Activated B cell treated with CpG ODN at 0.5 μM for 24 hours (primary cell): ENCODE results near the gene HOXB4. TPM values are rescaled to one million over a fixed set of nuclear protein-coding genes. Genes with fewer than 3 reads are reported as not detected.
A peak's percentile ranks its signal among the peaks of the same experiment; 100 is the strongest.

Experiments used
- ATAC-seq: fragments of 200-7000 bp; cut with Tn5 transposase; one replicate; pipeline ENCODE4 v1.10.0; 2021; ENCODE audit warnings: low read depth, mild to moderate bottlenecking, moderate library complexity
- CTCF ChIA-PET: fragments of 350-600 bp; sonication (Branson Sonifier 250); formaldehyde crosslinking; loops from one replicate; lab custom pipeline; 2021; ENCODE audit warnings: antibody characterized with exemption; lab: Charles Lee
- POLR2A ChIA-PET: fragments of 350-600 bp; sonication (Branson Sonifier 250); formaldehyde crosslinking; loops from one replicate; lab custom pipeline; 2021; ENCODE audit warnings: antibody characterized with exemption; lab: Charles Lee
- DNase-seq: peaks from one replicate; pipeline ENCODE4 v3.0.0; 2022
- H3K27ac Mint-ChIP-seq: one replicate; pipeline ENCODE4 v1.8.0; 2020; ENCODE audit warnings: mixed read lengths
- H3K27me3 Mint-ChIP-seq: one replicate; pipeline ENCODE4 v1.8.0; 2021; ENCODE audit warnings: mixed read lengths
- H3K36me3 Mint-ChIP-seq: one replicate; pipeline ENCODE4 v1.8.0; 2021; ENCODE audit warnings: low read depth, mixed read lengths
- H3K4me1 Mint-ChIP-seq: one replicate; pipeline ENCODE4 v1.8.0; 2021; ENCODE audit warnings: mixed read lengths
- H3K4me3 Mint-ChIP-seq: one replicate; pipeline ENCODE4 v1.8.0; 2020; ENCODE audit warnings: mild to moderate bottlenecking, mixed read lengths
- H3K9me3 Mint-ChIP-seq: one replicate; pipeline ENCODE4 v1.8.0; 2020; ENCODE audit warnings: mixed read lengths
- intact Hi-C: fragments of 100-400 bp; cut with micrococcal nuclease; formaldehyde crosslinking; loops from one replicate; pipeline ENCODE4 v1.15.1; 2024
- total RNA-seq: library from RNA; stranded (reverse); gene quantifications from 2 replicates; pipeline ENCODE4 v1.2.3, GENCODE V29; 2022
- TF ChIP-seq, protein P1 (sequence below): fragments of 200-600 bp; IDR thresholded peaks from one replicate; pipeline ENCODE4 v1.8.0; 2022; ENCODE audit warnings: antibody characterized with exemption, mild to moderate bottlenecking

The HOXB4 gene
- total RNA-seq, 1 donor from 2014 or later, result 1.4 TPM

DNA sequence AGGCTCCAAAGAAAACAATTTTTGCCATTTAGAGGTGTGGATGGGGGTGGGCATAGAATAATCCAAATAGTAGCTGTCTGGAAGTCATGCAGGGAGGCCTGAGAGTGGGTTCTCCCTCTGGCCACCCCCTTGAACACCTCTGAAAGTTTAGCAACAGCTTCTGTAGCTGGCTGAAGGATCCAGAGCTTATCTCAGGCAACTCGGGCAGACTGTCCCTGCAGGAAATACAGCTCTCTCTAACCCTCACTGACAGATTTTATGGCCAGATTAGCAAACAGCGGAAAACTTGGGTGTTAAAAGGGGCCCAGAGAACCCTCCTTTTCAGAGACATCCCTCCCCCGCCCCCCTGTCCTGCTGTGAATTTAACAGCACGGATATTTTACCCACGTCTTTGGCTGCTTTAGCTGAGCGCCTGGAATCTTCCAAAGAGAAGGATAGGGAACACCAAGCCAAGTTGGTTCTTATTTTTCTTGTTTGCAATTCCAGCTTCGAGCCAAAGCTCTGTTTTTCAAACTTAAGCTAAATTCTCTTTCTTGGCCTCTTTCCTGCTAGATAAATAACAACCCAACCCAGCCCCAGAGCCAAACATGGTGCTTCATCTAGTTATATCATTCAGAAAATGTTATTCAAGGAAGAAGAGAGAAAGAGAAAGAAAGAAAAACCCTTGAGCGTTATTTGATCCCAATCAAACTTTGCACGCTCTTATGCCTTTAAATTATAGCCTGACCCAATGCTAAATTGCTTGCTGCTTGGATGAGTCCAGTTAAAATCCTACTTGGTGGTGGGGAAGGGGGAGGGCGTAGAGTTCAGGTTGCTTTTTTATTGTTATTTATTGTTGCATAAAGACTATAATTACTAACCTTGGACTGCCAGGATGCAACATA, 31.0 kb downstream of the HOXB4 start:
- ChIA-PET CTCF (no interaction called here), POLR2A (interaction anchor here (0.7 kb wide), 1 partner anchor 577 kb away, joined by 4 read pairs; no protein-coding TSS in a partner anchor)
- Mint-ChIP-seq H3K4me3 (no peak overlapping the region), H3K27ac (peak overlapping the region; percentile 2), H3K27me3 (peaks cover 26% of the 10 kb centered on the region), H3K4me1 (peaks cover 27% of the 10 kb centered on the region), H3K36me3 (peaks cover 1% of the 10 kb centered on the region), H3K9me3 (no peaks in the 10 kb centered on the region)
- intact Hi-C loops, result no loop called here
- ATAC-seq (no peak), DNase-seq (no peak)
- TF ChIP-seq, protein P1, sequence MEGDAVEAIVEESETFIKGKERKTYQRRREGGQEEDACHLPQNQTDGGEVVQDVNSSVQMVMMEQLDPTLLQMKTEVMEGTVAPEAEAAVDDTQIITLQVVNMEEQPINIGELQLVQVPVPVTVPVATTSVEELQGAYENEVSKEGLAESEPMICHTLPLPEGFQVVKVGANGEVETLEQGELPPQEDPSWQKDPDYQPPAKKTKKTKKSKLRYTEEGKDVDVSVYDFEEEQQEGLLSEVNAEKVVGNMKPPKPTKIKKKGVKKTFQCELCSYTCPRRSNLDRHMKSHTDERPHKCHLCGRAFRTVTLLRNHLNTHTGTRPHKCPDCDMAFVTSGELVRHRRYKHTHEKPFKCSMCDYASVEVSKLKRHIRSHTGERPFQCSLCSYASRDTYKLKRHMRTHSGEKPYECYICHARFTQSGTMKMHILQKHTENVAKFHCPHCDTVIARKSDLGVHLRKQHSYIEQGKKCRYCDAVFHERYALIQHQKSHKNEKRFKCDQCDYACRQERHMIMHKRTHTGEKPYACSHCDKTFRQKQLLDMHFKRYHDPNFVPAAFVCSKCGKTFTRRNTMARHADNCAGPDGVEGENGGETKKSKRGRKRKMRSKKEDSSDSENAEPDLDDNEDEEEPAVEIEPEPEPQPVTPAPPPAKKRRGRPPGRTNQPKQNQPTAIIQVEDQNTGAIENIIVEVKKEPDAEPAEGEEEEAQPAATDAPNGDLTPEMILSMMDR, result no peak

DNA sequence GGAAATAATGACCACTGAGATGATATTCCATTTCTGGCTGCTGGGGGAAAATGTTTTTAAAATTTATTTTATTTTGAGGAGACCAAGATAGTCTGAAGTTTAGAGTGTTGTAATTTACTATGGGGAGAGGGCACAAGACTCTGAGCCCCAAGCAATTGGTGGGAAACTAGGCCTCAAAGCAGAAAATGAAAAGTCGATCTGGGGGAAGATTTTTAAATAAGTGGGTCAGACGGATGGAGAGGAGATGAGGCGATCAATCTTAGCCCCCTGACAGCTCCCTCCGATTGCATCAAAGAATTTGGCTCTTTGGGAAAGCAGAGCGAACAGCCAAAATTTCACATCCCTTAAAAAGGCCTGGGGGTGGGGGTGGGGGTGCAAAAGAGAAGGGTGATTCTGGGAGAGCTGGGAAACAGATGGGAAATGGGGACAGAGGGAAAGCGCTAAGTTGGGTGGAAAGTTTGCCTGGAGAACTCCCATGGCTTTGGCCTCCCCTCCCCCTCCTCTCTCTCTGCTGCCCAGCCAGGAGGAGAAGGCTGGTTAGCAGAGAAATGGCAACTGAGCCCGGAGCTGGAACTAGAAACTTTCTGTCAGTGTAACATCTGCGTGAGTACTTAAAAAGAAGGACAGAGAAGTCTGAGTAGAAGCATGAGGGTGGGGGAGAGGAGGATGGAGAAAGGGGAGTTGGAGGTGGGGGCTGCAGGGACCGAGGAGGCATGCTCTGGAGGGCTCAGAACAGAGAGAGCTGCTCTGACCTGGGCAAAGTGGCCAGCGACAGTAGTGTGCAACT, 31.8 kb downstream of the HOXB4 start:
- ChIA-PET POLR2A (no interaction called here), CTCF (no interaction called here)
- H3K27me3 Mint-ChIP-seq, result peaks cover 29% of the 10 kb centered on the region
- H3K27ac Mint-ChIP-seq, result no peak overlapping the region
- H3K36me3 Mint-ChIP-seq, result peaks cover 5% of the 10 kb centered on the region
- H3K4me1 Mint-ChIP-seq, result peaks cover 35% of the 10 kb centered on the region
- DNase-seq (no peak), ATAC-seq (no peak)
- H3K4me3 Mint-ChIP-seq, result no peak overlapping the region
- TF ChIP-seq, protein P1, result no peak
- H3K9me3 Mint-ChIP-seq, result no peaks in the 10 kb centered on the region
- intact Hi-C loops, result no loop called here

DNA sequence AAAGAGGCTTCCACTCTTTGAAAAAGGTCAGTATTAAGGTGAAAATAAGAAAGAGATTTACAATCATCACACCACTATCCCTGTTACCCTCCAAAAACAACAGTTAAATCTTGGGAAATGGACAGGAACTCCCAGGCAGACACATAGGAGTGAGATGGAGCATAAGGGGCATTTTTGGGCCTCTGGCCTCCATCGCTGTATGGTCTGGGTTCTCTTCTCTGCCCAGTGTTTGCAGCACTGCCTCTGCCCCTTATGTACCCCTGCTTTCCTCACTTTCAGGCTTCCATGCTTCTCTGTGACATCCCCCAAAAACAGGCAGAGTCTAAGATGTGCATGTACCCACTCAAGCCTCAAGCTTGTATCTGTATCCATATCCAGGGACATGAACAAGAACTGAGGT, 32.6 kb downstream of the HOXB4 start:
- Mint-ChIP-seq H3K4me1 (peaks cover 40% of the 10 kb centered on the region), H3K4me3 (peak overlapping the region; percentile 19), H3K27ac (no peak overlapping the region), H3K9me3 (no peaks in the 10 kb centered on the region), H3K27me3 (peaks cover 31% of the 10 kb centered on the region), H3K36me3 (peaks cover 5% of the 10 kb centered on the region)
- CTCF ChIA-PET, result no interaction called here
- TF ChIP-seq, protein P1, result no peak
- ATAC-seq (no peak), DNase-seq (no peak)
- intact Hi-C loops, result no loop called here
- POLR2A ChIA-PET, result no interaction called here

DNA sequence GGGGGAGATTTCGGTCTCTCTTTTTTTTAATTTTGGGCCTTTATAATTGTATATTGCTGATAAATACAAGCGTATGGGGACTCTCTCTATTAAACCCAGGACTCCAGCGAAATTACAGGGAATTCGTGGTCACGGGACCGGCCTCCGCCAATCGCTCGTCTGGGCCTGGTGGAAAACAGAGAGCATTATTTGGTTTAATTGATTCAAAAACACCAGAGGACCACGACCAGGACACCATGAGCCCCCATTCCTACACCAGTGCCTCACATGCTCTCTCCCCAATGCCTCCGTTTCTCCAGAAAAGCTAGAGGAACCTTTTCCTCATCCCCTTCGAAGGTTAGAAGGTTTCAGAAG, 33.2 kb downstream of the HOXB4 start, which contains the start of gene HOXB2:
TSS of gene HOXB2 (minus strand) at position 88 of the 354 bp plus-strand sequence. CDS start 198 bp downstream, outside the sequence.
- Mint-ChIP-seq H3K36me3 (peaks cover 5% of the 10 kb centered on the region), H3K27ac (peak within 1 kb of the TSS; percentile 82), H3K9me3 (no peaks in the 10 kb centered on the region), H3K27me3 (peaks cover 34% of the 10 kb centered on the region), H3K4me3 (peak within 1 kb of the TSS; percentile 88), H3K4me1 (peaks cover 40% of the 10 kb centered on the region)
- intact Hi-C loops, result no loop called here
- POLR2A ChIA-PET, result no interaction called here
- TF ChIP-seq, protein P1, result no peak
- CTCF ChIA-PET, result no interaction called here
- DNase-seq (no peak), ATAC-seq (no peak)
